HK-2 (cell line): Measurements from ENCODE around the gene SEMG2.

Experiments
- DNase-seq: peaks from one replicate; pipeline ENCODE4 v3.0.0-alpha.2; 2018; ENCODE audit not compliant: unreplicated experiment

Gene SEMG2, protein sequence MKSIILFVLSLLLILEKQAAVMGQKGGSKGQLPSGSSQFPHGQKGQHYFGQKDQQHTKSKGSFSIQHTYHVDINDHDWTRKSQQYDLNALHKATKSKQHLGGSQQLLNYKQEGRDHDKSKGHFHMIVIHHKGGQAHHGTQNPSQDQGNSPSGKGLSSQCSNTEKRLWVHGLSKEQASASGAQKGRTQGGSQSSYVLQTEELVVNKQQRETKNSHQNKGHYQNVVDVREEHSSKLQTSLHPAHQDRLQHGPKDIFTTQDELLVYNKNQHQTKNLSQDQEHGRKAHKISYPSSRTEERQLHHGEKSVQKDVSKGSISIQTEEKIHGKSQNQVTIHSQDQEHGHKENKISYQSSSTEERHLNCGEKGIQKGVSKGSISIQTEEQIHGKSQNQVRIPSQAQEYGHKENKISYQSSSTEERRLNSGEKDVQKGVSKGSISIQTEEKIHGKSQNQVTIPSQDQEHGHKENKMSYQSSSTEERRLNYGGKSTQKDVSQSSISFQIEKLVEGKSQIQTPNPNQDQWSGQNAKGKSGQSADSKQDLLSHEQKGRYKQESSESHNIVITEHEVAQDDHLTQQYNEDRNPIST

DNA sequence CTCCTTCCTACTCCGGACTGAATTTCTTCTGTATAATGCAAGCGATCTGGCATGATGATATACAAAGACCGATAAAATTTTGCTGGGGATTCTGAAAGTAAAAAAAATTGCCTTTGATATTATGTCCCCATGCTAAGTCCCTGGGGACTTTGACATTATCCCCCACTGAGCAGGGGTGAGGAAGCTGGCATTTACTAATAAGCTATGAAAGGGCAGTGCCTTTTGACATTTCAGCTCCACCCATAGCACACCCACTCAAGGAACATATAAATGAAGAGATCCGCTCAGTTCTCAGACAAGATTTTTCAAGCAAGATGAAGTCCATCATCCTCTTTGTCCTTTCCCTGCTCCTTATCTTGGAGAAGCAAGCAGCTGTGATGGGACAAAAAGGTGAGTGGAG, at the start of gene SEMG2:
Gene SEMG2 (plus strand): TSS at position 298 of the 400 bp plus-strand sequence. CDS start 17 bp downstream, at position 315.
- DNase-seq = no peak

DNA sequence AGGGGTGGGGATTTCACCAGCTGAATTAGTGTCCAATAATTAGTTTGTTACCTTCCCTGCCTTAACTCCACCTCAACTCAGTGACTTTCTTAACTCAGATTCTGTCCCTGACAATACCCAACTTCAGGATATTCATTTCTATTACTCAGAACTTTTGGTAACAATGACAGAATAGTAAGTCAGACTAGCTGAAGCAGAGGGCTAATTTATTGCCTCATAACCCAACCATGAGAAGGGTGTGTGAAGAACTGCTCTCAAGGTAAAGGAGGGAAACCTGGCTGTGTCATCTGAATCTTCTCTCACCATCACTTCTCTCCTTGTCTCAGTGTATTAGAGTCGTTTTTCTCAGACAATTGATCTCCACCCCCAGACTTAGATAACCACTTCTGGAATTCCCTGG, 47.7 kb upstream of the SEMG2 start:
- no peak for DNase-seq

DNA sequence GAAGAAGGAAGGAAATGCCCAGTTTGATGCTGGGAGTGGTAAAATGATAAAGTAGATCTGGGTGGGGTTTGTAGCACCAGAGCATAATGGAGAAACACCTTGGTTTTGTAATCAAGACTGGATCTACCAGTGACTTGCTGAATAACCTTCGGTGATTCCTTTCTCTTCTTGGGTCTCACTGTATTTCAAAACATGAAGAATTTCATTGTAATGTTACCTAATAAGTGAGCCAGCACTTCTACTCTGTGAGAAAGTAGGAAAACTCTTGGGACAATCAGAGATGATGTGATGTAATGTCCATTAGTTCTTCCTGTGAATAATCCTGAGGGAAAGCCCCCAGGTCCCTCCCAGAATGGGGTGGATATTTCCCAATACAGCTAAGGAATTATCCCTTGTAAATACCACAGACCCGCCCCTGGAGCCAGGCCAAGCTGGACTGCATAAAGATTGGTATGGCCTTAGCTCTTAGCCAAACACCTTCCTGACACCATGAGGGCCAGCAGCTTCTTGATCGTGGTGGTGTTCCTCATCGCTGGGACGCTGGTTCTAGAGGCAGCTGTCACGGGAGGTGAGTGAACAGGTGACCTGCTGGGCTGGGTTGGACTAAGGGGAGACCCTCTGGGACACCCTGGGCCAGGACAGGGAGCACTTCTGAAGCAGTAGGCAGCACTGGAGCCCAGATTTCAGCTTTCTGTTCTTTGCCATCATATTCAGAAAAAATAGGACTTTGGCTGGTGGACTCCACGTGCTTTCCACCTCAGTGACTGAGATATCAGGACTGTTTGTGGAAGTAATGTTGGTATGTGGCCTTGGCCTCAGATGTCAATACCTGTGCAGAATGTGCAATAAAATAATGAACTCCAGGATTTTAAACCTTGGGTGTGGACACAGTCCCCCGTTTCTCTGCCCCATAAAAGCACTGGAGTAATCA, 46.5 kb upstream of the SEMG2 start, which contains the start of gene PI3:
Gene PI3 (plus strand): TSS at position 469 of the 931 bp plus-strand sequence. CDS start 21 bp downstream, at position 490.
- peak; percentile 16 for DNase-seq

DNA sequence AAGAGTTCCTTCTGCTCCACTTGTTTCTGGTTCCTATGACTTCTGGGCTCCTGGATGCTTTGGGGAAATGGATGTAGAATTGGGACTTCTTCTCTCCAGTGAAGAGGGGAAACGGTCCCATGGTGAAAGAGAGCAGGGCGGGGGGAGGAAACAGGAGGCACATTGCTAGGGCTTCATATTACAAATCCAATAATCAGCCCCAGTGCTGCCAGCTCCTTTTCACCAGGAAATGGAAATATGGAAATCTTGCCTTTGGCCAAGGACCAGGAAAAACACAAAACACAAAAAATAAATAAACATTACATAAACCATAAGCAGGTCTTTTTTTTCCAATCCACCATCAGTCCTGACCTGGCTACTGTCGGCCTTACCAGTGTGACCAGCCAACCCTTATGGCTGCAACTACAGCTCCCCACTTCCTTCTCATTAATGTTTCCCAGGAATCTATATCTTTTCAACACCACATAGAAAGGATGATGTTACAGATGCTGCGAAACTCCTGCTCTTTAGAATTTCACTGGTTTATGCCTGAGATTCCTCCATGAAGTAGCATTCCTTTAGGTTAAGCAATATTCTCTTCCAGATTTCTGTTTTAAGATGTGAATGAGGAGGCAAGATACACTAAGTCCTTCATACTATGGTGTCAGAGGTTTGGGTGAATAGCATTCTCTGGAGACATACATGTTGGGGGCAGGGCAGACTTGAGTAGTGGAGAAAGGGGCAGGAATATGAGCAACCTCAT, 44.5 kb upstream of the SEMG2 start:
- DNase-seq = no peak

DNA sequence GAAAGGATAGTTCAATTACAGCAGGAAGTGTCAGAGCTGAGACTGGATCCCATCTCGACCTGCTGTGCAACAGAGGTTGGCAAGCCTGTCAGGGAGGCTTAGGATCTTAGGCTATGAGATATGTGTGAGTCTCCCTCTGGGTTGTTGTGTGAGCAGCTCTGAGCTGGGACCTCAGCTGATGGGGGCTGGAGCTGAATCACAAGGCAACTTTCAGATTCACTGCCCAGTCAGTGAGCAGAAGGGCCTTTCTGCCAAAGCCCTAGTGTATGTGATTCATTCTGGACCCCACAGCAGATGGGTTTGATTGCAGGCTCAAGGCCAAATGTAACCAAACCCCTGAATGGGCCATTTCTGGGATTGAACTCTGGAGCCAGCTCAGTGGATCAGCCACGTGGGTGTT, 42.0 kb upstream of the SEMG2 start:
- DNase-seq = no peak

DNA sequence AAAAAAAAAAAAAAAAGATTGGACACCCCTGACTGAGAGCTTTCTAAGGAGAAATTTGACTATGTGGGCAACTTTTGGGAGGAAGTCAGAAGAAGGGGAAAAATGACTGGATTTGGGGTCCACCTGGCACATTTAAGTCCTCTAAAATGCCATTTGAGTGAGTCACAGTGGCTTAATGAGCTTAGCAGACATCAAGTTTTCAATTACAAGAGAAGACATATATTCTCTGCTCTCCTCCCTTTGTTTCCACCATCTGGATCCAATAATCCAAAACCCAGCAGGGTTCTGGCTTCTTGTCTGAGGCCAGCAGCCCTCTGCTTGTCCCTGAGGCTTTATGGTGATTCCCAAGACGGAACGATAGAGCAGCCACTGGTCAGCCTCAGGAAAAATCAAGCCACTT, 39.5 kb upstream of the SEMG2 start:
- DNase-seq = no peak

DNA sequence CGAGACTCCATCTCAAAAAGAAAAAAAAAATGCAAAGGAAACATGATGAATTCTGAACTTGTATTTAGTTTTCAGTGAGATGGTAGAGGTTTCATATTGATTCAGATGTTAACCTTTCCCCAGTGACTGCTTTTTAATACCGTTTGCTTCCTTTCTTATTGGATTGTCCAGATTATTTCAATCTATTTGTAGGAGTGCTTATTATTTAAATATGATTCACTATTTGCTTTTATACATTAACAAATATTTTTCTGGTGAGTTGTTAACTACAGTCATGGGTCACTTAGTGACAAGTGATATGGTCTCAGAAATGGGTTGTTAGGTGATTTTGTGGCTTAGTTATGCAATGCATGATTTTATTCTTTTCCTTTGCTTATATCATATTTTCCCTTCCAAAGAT, 38.1 kb upstream of the SEMG2 start:
- DNase-seq = no peak

DNA sequence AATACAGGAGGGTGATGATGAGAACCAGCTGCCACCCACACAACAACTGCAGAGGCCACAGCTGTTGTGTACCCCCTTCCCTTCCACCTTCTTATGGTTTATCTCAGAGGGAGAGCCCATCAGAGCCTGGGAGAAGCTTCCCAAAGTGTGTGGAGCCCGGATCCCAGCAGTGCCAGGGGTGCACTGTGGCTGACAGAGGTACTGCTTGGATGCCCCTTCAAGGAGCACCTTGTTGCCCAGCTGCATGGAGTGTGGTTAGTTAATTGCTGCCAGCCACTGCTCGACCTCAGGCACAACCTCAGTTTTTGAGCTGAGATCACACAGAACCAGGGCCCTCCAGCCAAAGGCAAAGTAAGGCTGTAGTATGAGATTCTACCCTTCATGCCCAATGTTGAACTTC, 33.5 kb upstream of the SEMG2 start:
- DNase-seq = no peak

DNA sequence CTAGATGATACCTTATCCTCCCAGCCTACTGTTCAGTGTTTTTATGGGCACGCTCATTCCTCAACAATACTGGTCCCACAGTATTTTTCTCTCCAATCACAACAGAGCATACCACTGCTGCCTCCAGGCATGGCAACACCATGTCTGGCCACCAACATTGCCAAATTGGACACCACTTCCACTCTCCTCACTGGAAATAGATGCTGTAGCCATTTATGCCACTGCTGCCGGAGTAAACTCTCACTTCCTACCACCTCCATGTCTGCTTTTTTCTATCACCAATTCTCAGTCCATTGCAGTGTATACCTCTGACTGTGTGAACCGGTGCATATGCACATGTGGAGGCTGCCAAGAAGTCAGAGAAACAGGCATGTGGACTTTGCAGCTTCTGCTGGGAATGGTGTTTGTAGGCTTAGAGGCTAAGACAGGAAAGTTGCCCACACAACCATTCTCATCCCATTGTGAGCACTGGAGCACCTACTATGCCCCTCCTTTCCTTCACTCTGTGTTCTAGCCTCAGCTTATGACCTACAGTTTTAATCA, 32.0 kb upstream of the SEMG2 start:
- DNase-seq = no peak

DNA sequence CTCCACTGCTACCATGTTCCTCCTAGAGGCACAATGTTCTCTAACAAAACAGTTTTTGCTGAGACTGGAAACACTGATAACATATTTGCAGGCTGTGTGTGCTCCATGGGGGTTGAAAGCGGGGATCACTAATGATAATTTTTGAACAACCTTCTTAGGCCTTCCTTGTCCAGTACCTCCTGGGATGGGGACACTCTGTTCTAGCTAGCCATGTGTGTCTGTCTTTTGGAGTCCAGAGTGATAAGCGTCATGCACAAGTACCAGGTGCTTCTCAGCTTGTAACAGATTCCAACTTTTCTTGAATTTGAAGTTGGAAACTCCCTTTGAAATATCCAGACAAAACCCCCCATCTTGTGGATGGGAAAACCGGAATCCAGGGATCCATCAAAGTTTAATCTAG, 31.3 kb upstream of the SEMG2 start:
- DNase-seq = no peak

DNA sequence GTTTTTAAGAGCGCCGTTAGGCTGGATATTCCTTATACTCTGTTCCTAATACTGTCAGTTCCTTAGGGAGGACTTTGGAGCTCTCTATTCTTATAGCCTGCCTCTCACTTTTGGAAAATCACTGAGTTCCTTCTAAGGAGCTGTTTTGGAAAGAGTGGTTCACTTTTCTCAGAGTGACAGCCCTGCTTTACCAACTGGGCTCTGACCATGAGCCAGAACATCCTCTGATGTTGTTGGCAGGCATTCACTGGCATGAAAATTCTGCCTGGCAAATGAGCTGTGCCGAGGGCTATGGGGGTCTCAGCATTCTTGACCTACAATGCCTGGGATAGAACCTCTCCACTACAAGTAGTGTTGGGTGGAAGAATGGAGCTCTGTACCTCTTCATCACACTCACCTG, 29.2 kb upstream of the SEMG2 start:
- no peak for DNase-seq

DNA sequence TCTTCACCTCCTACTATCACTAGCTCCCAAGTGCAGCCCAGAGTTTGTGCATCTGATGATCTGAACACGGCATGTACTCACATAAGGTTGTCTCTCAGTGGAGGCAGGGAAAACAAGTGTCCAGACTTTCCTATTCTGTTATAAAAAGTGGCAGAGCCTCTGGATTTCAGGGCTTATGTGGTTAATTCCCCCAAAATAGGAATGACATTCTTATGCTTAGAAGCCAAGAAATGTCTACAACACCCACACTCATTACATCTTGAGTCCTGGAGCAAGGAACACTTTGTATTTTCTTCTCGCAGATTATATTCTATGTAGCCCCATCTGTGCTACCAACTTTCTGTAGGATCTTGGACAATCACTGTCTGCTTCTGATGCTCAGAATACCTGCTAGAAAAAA, 27.8 kb upstream of the SEMG2 start:
- DNase-seq = no peak

DNA sequence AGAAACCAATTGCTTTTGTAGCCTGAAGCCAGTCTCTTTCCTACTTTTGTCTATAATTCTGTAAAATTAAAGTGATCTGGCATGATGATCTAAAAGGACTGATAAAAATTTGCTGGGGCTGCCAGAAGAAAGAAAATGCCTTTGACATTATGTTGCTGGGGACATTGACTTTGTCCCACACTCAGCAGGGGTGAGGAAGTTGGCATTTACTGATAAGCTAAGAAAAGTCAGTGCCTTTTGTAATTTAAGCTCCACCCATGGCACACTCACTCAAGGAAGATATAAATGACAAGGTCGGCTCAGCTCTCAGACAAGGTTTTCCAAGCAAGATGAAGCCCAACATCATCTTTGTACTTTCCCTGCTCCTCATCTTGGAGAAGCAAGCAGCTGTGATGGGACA, 14.4 kb upstream of the SEMG2 start, which contains the start of gene SEMG1:
Gene SEMG1 (plus strand): TSS at position 309 of the 400 bp plus-strand sequence. CDS start 21 bp downstream, at position 330.
- DNase-seq = no peak

DNA sequence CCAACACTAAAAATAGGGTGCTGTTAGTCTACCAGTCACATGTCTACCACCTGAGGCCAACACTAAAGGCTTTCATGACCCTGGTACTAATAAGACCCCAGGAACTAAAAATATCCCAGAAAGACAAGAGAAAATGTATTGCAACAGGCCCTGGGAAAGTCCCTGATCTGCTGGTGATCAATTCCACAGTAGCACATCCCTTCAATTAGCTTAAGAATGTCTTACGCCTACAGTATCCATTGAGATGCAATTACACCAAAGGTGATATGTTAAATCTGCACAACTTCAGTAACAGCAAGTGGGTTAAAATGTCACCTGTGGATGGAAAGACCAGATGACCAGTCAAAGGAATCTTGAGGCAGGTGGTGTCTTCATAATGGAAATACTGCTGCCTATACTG, 11.2 kb upstream of the SEMG2 start:
- no peak for DNase-seq

DNA sequence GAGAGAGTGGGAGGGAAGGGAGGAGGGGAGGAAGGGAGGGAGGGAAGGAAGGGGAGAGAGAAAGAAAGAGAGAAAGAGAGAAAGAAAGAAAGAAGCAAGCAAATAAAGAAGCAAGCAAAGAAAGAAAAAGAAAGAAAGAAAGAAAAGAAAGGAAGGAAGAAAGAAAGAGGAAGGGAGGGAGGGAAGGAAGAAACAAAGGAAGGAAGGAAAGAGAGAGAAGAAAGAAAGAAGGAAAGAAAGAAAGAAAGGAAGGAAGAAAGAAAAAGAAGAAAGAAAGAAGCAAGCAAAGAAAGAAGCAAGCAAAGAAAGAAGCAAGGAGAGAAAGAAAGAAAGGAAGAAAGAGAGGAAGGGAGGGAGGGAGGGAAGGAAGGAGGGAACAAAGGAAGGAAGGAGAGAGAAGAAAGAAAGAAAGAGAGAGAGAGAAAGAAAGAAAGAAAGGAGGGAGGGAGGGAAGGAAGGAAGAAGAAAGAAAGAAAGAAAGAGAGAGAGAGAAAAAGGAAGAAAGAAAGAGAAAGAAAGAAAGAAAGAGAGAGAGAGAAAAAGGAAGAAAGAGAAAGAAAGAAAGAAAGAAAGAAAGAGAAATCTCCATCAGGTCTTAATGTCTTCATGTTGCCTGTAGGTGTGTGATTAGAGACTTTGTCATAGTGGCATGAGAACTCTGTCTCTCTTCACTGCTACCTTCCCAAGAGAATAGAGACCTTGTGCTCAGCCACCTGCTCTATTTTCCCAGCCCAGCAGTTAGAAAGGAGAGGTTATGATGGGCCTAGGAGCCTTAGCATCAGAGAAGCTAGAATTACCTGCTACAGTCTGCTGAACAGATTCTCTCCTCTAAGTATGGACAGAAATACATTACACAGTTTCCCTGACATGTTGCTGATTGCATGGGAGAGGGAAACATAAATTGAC, 9.4 kb upstream of the SEMG2 start:
- DNase-seq = no peak

DNA sequence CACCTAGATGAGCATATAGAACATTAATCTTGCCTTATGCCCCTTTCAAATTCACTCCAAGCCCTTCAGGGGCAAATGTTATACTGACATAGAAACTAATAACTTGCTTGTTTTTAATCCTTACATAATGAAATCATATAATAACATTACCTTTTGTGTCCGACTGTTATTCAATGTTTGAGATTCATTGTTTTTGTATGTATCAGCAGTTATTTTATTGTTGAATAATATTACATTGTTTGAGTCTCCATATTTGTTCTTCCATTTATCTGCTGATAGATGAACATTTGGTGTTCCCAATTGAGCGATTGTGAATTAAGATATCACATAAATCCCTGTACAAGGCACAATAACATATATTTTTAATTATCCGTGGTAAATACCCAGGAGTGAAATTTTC, 8.3 kb upstream of the SEMG2 start:
- no peak for DNase-seq

DNA sequence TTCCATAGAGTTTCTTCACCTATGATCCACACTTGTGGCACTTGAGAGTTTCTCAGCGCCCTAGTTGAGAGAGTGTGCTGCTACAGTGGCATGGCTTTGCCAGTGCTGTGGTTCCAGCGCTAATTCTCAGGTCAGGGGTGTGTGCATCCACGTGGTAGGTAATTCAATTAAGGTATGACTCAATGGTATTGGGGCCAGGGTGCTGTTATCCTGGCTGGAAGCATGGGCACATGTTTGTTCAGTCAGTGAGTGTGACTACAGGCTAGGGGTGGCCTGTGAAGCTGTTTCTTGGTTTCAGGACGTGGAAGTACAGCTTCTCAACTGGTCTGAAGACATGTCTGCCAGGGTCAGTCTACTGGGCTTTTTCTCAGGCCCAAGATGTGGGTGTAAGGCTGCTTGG, 3.0 kb upstream of the SEMG2 start:
- no peak for DNase-seq

DNA sequence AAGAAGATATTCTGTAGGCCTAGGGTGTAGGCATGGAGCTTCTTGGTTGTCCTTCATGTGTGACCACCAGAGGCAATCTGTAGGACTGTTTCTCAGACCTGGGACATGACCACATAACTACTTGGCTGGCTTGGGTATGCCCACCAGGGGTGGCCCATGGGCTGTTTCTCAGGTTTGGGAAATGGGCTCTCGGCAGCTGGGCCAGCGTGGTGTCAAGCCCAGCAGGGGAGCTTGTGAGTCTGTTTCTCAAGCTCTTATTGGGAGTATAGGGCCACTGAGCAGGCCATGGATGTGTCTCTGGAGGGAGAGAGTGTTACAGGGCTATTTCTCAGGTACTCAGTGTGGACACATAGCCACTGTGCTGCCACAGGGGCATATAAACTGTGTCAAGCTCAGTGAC, 2.5 kb upstream of the SEMG2 start:
- no peak for DNase-seq

DNA sequence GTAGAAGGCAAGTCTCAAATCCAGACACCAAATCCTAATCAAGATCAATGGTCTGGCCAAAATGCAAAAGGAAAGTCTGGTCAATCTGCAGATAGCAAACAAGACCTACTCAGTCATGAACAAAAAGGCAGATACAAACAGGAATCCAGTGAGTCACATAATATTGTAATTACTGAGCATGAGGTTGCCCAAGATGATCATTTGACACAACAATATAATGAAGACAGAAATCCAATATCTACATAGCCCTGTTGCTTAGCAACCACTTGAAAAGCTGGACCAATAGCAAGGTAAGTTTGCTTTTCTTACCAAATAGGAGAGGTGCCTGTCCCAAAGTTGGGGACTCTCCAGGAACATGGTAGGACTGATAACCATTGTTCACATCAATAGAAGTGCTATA, 2.0 kb downstream of the SEMG2 start:
- DNase-seq = no peak

DNA sequence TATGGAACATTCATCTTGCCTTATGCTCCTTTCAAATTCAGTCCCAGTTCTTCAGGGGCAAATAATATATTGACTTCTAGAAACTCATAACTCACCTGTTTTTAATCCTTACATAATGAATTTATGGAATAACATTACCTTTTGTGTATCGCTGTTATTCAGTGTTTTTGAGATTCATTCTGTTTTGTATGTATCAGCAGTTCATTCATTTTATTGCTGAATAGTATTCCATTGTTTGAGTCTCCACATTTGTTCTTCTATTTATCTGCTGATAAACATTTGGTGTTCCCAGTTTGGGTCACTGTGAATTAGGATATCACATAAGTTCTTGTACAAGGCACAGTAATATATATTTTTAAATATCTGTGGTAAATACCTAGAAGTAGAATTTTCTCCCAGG, 5.1 kb downstream of the SEMG2 start:
- DNase-seq = no peak
